ENCODE measurements around the gene ZC3H18.

Gene ZC3H18

GRCh38 chr16:88662222-88662842 is 92.1 kb downstream of the ZC3H18 start:
- no peaks in the 10 kb centered on the region for H3K79me2 ChIP-seq
- H3K27me3 ChIP-seq (ENCODE audit: control insufficient read depth, insufficient read depth, low read length), result no peaks in the 10 kb centered on the region
- peak overlapping the region; percentile 89 for H3K4me3 ChIP-seq (ENCODE audit: low read depth, low read length)
- H3K4me2 ChIP-seq (ENCODE audit: low read length), result peak overlapping the region; percentile 66
- no peaks in the 10 kb centered on the region for H3K9me3 ChIP-seq (ENCODE audit: control insufficient read depth, low read length)
- TF ChIP-seq, protein P1, sequence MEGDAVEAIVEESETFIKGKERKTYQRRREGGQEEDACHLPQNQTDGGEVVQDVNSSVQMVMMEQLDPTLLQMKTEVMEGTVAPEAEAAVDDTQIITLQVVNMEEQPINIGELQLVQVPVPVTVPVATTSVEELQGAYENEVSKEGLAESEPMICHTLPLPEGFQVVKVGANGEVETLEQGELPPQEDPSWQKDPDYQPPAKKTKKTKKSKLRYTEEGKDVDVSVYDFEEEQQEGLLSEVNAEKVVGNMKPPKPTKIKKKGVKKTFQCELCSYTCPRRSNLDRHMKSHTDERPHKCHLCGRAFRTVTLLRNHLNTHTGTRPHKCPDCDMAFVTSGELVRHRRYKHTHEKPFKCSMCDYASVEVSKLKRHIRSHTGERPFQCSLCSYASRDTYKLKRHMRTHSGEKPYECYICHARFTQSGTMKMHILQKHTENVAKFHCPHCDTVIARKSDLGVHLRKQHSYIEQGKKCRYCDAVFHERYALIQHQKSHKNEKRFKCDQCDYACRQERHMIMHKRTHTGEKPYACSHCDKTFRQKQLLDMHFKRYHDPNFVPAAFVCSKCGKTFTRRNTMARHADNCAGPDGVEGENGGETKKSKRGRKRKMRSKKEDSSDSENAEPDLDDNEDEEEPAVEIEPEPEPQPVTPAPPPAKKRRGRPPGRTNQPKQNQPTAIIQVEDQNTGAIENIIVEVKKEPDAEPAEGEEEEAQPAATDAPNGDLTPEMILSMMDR (IDR thresholded peaks at IDR 0.05), result no peak
- peaks cover 4% of the 10 kb centered on the region for H3K4me1 ChIP-seq
- peak overlapping the region; percentile 55 for H3K27ac ChIP-seq
- H3K9ac ChIP-seq, result peak overlapping the region; percentile 14
- H2AFZ ChIP-seq, result peak overlapping the region; percentile 94
- H3K36me3 ChIP-seq (ENCODE audit: control insufficient read depth, insufficient read depth, low read length), result no peaks in the 10 kb centered on the region

GRCh38 chr16:88662843-88663606 is 92.8 kb downstream of the ZC3H18 start, which contains the start of gene MVD:
Gene MVD, minus strand, starts transcription at chr16:88663091. Its CDS starts 11 bp downstream, at chr16:88663080.
- H3K27me3 ChIP-seq (ENCODE audit: control insufficient read depth, insufficient read depth, low read length), result no peaks in the 10 kb centered on the region
- peak within 1 kb of the TSS; percentile 66 for H3K4me2 ChIP-seq (ENCODE audit: low read length)
- H3K9ac ChIP-seq, result peak within 1 kb of the TSS; percentile 42
- peaks cover 4% of the 10 kb centered on the region for H3K4me1 ChIP-seq
- H3K27ac ChIP-seq, result peak within 1 kb of the TSS; percentile 55
- TF ChIP-seq, protein P1 (IDR thresholded peaks at IDR 0.05), result no peak
- peak within 1 kb of the TSS; percentile 94 for H2AFZ ChIP-seq
- H3K36me3 ChIP-seq (ENCODE audit: control insufficient read depth, insufficient read depth, low read length), result no peaks in the 10 kb centered on the region
- no peaks in the 10 kb centered on the region for H3K9me3 ChIP-seq (ENCODE audit: control insufficient read depth, low read length)
- no peaks in the 10 kb centered on the region for H3K79me2 ChIP-seq
- peak within 1 kb of the TSS; percentile 89 for H3K4me3 ChIP-seq (ENCODE audit: low read depth, low read length)

DNA sequence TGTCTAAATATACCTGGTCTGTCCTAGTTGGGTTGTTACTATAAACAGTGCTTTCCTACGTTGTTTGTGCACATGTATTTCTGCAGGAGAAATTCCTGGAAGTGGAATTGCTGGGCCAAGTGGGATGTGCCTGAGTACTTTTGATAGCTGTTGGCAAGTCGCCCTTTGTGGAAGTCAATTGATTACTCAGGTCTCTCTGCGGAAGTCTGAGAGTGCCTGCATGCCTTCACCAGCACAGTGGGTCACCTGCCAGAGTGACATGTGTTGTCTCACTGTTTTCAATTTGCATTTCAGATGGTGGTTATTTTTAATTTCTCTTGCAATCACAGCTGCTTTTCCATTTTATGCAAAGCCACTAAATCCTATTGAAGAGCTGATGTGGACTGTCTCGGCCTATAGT is 94.9 kb downstream of the ZC3H18 start:
- Histone ChIP-seq H3K36me3 (ENCODE audit: control insufficient read depth, insufficient read depth, low read length) (no peaks in the 10 kb centered on the region), H2AFZ (no peak overlapping the region), H3K9ac (no peak overlapping the region), H3K4me3 (ENCODE audit: low read depth, low read length) (no peak overlapping the region), H3K9me3 (ENCODE audit: control insufficient read depth, low read length) (no peaks in the 10 kb centered on the region), H3K4me2 (ENCODE audit: low read length) (no peak overlapping the region), H3K27ac (no peak overlapping the region), H3K4me1 (peaks cover 4% of the 10 kb centered on the region), H3K79me2 (no peaks in the 10 kb centered on the region), H3K27me3 (ENCODE audit: control insufficient read depth, insufficient read depth, low read length) (no peaks in the 10 kb centered on the region)
- TF ChIP-seq, protein P1 (IDR thresholded peaks at IDR 0.05), result no peak

- H3K4me3 ChIP-seq (ENCODE audit: low read depth, low read length), result no peak overlapping the region
- no peaks in the 10 kb centered on the region for H3K36me3 ChIP-seq (ENCODE audit: control insufficient read depth, insufficient read depth, low read length)
- H3K9me3 ChIP-seq (ENCODE audit: control insufficient read depth, low read length), result no peaks in the 10 kb centered on the region
- H3K9ac ChIP-seq, result no peak overlapping the region
- TF ChIP-seq, protein P1 (IDR thresholded peaks at IDR 0.05), result no peak
- peaks cover 4% of the 10 kb centered on the region for H3K4me1 ChIP-seq
- H3K27ac ChIP-seq, result no peak overlapping the region
- H3K79me2 ChIP-seq, result no peaks in the 10 kb centered on the region
- no peaks in the 10 kb centered on the region for H3K27me3 ChIP-seq (ENCODE audit: control insufficient read depth, insufficient read depth, low read length)
- H2AFZ ChIP-seq, result no peak overlapping the region
- no peak overlapping the region for H3K4me2 ChIP-seq (ENCODE audit: low read length)
Observed at GRCh38 chr16:88665570-88665969, 95.4 kb downstream of the ZC3H18 start.
